PFSK-1 (cell line): Measurements from ENCODE around the gene ENTPD8.

ENCODE experiments used
- POLR2AphosphoS5 ChIP-seq: IDR thresholded peaks from 2 replicates; pipeline ENCODE4 v1.6.1; 2012; ENCODE audit warnings: low read depth, mild to moderate bottlenecking, control low read depth, low read length, moderate library complexity
- REST ChIP-seq, 2 experiments: IDR thresholded peaks; 2 replicates each; pipeline versions ENCODE4 v1.6.1 to v1.8.0; 2011 to 2012; ENCODE audit warnings: low read depth in 2 of 2, low read length in 2 of 2, control low read depth in 1 of 2, inconsistent platforms in 1 of 2, mild to moderate bottlenecking in 1 of 2, moderate library complexity in 1 of 2; ENCODE audit not compliant: insufficient read depth in 1 of 2

GRCh38 chr9:137405677-137406081 is 35.5 kb downstream of the ENTPD8 start:
- no peak for TF ChIP-seq POLR2AphosphoS5
- TF ChIP-seq REST (IDR thresholded peaks at IDR 0.05; ENCODE audit: insufficient read depth in 1 of 2, low read depth in 2 of 2, low read length in 2 of 2), result no peak
